Measurements from ENCODE around the gene SIGLEC7. TPM values are rescaled to one million over a fixed set of nuclear protein-coding genes. Genes with fewer than 3 reads are reported as not detected.
"Not testable (repeated sequence)": the region's sequence is repeated elsewhere in the genome, so short reads cannot be mapped to it uniquely, and the experiment has no call there.

The SIGLEC7 gene
- total and polyA plus RNA-seq, 9 donors: 0.38 to 3.7 (median 1.5) TPM; not detected in 2

DNA sequence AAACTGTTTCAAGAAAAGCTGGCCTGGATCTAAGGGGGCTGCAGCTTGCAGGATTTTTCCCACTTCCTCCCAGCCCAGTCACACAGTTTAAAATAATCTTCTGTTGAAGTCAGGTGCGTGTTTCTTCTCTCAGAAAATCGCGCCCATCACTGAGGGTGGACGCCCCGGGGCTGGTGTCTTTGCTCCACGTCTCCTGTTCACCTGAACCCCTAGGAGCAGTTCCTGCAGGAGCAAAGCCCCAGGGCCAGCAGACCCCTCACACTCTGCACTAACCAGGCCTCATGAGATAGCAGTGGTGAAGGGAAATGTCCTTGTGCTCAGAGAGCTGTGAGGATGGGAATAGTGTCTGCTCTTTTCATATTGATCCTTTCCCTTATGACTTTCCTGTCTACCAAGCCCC, 920 bp upstream of the SIGLEC7 start:
- no peaks in the 10 kb centered on the region for H3K9me3 ChIP-seq
- intact Hi-C loops (cut with DNase I): no loop called here
- DNase-seq: no peak
- H3K27me3 ChIP-seq: no peaks in the 10 kb centered on the region
- TF ChIP-seq EP300 (IDR thresholded peaks at IDR 0.05) (no peak), POLR2A (IDR thresholded peaks at IDR 0.05) (no peak)
- TF ChIP-seq, protein P1, sequence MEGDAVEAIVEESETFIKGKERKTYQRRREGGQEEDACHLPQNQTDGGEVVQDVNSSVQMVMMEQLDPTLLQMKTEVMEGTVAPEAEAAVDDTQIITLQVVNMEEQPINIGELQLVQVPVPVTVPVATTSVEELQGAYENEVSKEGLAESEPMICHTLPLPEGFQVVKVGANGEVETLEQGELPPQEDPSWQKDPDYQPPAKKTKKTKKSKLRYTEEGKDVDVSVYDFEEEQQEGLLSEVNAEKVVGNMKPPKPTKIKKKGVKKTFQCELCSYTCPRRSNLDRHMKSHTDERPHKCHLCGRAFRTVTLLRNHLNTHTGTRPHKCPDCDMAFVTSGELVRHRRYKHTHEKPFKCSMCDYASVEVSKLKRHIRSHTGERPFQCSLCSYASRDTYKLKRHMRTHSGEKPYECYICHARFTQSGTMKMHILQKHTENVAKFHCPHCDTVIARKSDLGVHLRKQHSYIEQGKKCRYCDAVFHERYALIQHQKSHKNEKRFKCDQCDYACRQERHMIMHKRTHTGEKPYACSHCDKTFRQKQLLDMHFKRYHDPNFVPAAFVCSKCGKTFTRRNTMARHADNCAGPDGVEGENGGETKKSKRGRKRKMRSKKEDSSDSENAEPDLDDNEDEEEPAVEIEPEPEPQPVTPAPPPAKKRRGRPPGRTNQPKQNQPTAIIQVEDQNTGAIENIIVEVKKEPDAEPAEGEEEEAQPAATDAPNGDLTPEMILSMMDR (IDR thresholded peaks at IDR 0.05): no peak
- no peaks in the 10 kb centered on the region for H3K4me1 ChIP-seq (ENCODE audit: insufficient read depth)
- no peaks in the 10 kb centered on the region for H3K36me3 ChIP-seq
- WGBS, 3 donors: 88 to 91% (median 88%) methylated on average over 6 of the region's 6 CpGs
- no peak overlapping the region for H3K4me3 ChIP-seq
- no peak overlapping the region for H3K27ac ChIP-seq

DNA sequence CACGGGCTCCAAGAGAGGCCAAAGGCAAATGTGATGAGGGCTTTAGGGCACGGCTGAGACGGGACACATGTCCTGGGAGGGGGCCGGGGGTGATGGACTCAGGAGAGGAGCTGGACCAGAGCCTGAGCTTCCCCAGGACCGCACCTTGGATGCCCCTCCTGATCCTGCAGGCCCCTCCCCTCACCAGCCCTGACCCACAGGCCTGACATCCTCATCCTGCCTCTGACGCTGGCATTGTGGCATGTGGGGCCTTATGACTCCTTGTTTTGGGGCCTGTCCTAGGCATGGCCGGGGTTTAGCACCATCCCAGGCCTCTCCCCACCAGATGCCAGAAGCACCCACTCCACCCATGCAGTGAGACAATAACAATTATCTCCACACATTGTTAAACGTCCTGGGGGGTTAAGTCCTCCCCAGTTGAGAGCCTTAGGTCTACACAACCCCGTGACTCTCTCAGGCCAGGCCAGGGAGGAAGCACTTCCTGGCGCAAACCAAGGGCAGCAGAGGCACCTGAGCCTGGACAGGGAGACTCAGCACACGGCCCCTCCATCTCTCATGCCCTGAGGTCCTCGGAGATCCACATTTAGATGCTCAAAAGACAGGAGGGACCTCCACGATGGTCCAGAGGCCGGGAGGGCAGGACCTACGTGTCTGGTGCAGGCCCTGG, 841 bp downstream of the SIGLEC7 start:
- intact Hi-C loops (cut with DNase I); DNase-seq; H3K4me3 ChIP-seq; H3K27ac ChIP-seq; H3K27me3 ChIP-seq; H3K9me3 ChIP-seq; H3K4me1 ChIP-seq (ENCODE audit: insufficient read depth); H3K36me3 ChIP-seq: not testable (repeated sequence)
- WGBS, 3 donors: 84 to 90% (median 85%) methylated on average over 12 to 15 of the region's 15 CpGs

DNA sequence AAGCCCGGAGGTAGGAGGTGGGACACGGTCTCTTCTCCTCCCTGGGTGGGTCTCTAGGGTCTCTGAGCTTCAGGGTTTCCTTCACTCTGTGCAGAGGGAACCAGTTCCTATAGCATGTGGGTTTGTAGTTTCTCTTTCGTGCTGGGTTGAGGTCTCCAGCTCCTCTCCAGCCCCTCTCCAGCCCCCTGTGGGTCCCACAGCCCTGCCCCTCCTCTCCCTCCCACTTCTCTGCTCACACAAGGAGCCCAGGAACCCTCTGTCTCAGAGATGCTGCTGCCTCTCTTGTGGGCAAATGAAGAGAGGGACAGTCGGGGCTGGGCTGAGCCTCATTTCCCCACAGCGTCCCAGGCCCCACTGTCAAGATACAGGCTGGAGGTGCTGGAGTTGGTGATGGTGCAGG, 1.4 kb downstream of the SIGLEC7 start:
- 90 to 91% (median 91%) methylated on average over 5 of the region's 5 CpGs for WGBS, 3 donors
- no peak for TF ChIP-seq POLR2A (IDR thresholded peaks at IDR 0.05)
- TF ChIP-seq, protein P1 (IDR thresholded peaks at IDR 0.05): no peak
- no peak for TF ChIP-seq EP300 (IDR thresholded peaks at IDR 0.05)
- H3K4me3 ChIP-seq: no peak overlapping the region
- no peak for DNase-seq
- no peaks in the 10 kb centered on the region for H3K27me3 ChIP-seq
- H3K27ac ChIP-seq: no peak overlapping the region
- H3K9me3 ChIP-seq: no peaks in the 10 kb centered on the region
- H3K36me3 ChIP-seq: no peaks in the 10 kb centered on the region
- no peaks in the 10 kb centered on the region for H3K4me1 ChIP-seq (ENCODE audit: insufficient read depth)
- intact Hi-C loops (cut with DNase I): no loop called here

DNA sequence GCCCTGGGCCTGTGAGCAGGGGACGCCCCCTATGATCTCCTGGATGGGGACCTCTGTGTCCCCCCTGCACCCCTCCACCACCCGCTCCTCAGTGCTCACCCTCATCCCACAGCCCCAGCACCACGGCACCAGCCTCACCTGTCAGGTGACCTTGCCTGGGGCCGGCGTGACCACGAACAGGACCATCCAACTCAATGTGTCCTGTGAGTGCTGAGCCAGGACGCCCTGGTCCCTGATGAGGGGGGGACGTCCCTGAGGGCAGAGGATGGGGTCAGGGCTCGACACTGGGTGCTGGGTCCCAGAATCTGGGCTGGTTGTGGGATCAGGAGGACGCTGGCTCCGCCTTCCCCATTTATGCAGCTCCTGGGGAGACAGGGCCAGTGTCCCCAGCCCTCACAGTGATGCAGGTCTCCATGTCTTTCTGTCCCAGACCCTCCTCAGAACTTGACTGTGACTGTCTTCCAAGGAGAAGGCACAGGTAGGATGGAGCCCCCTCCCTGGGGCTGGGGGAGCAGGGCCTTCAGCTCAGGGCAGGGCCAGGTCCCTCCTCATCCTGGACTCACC, 2.5 kb downstream of the SIGLEC7 start:
- no peaks in the 10 kb centered on the region for H3K4me1 ChIP-seq (ENCODE audit: insufficient read depth)
- TF ChIP-seq EP300 (IDR thresholded peaks at IDR 0.05) (no peak), POLR2A (IDR thresholded peaks at IDR 0.05) (no peak)
- TF ChIP-seq, protein P1 (IDR thresholded peaks at IDR 0.05): no peak
- H3K9me3 ChIP-seq: no peaks in the 10 kb centered on the region
- DNase-seq: no peak
- no peaks in the 10 kb centered on the region for H3K27me3 ChIP-seq
- H3K36me3 ChIP-seq: no peaks in the 10 kb centered on the region
- 86 to 88% (median 88%) methylated on average over 10 to 11 of the region's 11 CpGs for WGBS, 3 donors
- intact Hi-C loops (cut with DNase I): no loop called here
- H3K4me3 ChIP-seq: no peak overlapping the region
- no peak overlapping the region for H3K27ac ChIP-seq

DNA sequence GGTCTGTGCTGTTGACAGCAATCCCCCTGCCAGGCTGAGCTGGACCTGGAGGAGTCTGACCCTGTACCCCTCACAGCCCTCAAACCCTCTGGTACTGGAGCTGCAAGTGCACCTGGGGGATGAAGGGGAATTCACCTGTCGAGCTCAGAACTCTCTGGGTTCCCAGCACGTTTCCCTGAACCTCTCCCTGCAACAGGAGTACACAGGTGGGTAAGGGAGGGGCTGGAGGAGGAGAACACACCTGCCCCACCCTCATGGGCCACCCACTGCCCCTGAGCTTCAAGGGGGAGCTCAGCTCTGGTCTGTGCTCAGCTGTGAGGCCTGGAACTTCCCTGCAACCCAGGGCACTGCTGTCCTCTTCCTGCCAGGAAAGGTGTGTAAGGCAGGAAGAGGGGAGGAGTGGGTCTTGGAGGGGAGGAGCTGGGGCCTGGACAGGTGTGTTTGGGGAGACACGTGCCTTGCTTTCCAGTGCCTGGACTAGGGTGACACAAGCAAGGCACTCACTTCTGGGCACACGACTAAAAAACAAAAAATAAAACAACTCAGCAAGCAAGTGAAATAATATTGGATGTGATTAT, 3.9 kb downstream of the SIGLEC7 start:
- Histone ChIP-seq H3K36me3 (no peaks in the 10 kb centered on the region), H3K4me3 (no peak overlapping the region), H3K4me1 (ENCODE audit: insufficient read depth) (no peaks in the 10 kb centered on the region), H3K27me3 (no peaks in the 10 kb centered on the region), H3K9me3 (no peaks in the 10 kb centered on the region), H3K27ac (no peak overlapping the region)
- WGBS, 3 donors: 80 to 85% (median 82%) methylated on average over 4 of the region's 4 CpGs
- intact Hi-C loops (cut with DNase I): no loop called here
- TF ChIP-seq EP300 (IDR thresholded peaks at IDR 0.05): no peak
- TF ChIP-seq, protein P1 (IDR thresholded peaks at IDR 0.05): no peak
- no peak for TF ChIP-seq POLR2A (IDR thresholded peaks at IDR 0.05)
- no peak for DNase-seq
